H1 (cell line): Measurements from ENCODE around the gene TKFC.

Experiments
- CTBP2 ChIP-seq: IDR thresholded peaks from 2 replicates; pipeline ENCODE4 v1.7.0; 2011; ENCODE audit warnings: borderline replicate concordance, mild to moderate bottlenecking, moderate library complexity, mixed read lengths, low read length; ENCODE audit not compliant: insufficient read depth, insufficient read length
- EGR1 ChIP-seq: IDR thresholded peaks from 2 replicates; pipeline ENCODE4 v1.6.1; 2011; ENCODE audit warnings: low read depth, low read length, borderline replicate concordance
- EZH2 ChIP-seq: fragments of 200-600 bp; sonication (generic); IDR thresholded peaks from 2 replicates; pipeline ENCODE4 v1.7.1; 2012; ENCODE audit warnings: low read depth, mild to moderate bottlenecking, moderate library complexity, low read length, inconsistent platforms; ENCODE audit not compliant: severe bottlenecking
- RAD21 ChIP-seq, 2 experiments: IDR thresholded peaks in 1 of 2; conservative IDR thresholded peaks in 1 of 2; 2 replicates each; pipeline ENCODE4 v1.6.1; 2011; ENCODE audit warnings: low read depth in 2 of 2, low read length in 2 of 2, improper control_type of control experiment in 1 of 2, inconsistent platforms in 1 of 2, mild to moderate bottlenecking in 1 of 2, moderate library complexity in 1 of 2
- RBBP5 ChIP-seq: IDR thresholded peaks from 2 replicates; pipeline ENCODE4 v1.7.1; 2012; ENCODE audit warnings: low read depth, mild to moderate bottlenecking, inconsistent platforms, low read length, moderate library complexity, borderline replicate concordance
- SAP30 ChIP-seq: fragments of 300-600 bp; sonication (generic); IDR thresholded peaks from 2 replicates; pipeline ENCODE4 v1.7.1; 2012; ENCODE audit warnings: low read length, moderate library complexity, mild to moderate bottlenecking, inconsistent platforms; ENCODE audit not compliant: insufficient read depth, insufficient replicate concordance
- SP2 ChIP-seq: IDR thresholded peaks from 2 replicates; pipeline ENCODE4 v1.6.1; 2012; ENCODE audit warnings: mild to moderate bottlenecking, low read length, inconsistent platforms
- TBP ChIP-seq: IDR thresholded peaks from 2 replicates; pipeline ENCODE4 v1.6.1; 2011; ENCODE audit warnings: low read depth, low read length, improper control_type of control experiment
- YY1 ChIP-seq: IDR thresholded peaks from 2 replicates; pipeline ENCODE4 v1.6.1; 2011; ENCODE audit warnings: low read depth, mild to moderate bottlenecking, low read length
- TF ChIP-seq, protein P1 (sequence below), 3 experiments: IDR thresholded peaks; 1 replicate in 2 of 3; 2 replicates in 1 of 3; pipeline versions ENCODE4 v1.5.1 to v1.6.1; 2011; ENCODE audit warnings: low read length in 3 of 3, mild to moderate bottlenecking in 3 of 3, inconsistent platforms in 2 of 3, low read depth in 1 of 3, moderate library complexity in 1 of 3; ENCODE audit not compliant: insufficient read depth in 1 of 3; ENCODE audit errors: control extremely low read depth in 1 of 3
- TF ChIP-seq, protein P2 (sequence below): IDR thresholded peaks from 2 replicates; pipeline ENCODE4 v1.6.1; 2012; ENCODE audit warnings: low read length, inconsistent platforms
- TF ChIP-seq, protein P3 (sequence below): IDR thresholded peaks from 2 replicates; pipeline ENCODE4 v1.6.1; 2011; ENCODE audit warnings: low read length, improper control_type of control experiment

DNA sequence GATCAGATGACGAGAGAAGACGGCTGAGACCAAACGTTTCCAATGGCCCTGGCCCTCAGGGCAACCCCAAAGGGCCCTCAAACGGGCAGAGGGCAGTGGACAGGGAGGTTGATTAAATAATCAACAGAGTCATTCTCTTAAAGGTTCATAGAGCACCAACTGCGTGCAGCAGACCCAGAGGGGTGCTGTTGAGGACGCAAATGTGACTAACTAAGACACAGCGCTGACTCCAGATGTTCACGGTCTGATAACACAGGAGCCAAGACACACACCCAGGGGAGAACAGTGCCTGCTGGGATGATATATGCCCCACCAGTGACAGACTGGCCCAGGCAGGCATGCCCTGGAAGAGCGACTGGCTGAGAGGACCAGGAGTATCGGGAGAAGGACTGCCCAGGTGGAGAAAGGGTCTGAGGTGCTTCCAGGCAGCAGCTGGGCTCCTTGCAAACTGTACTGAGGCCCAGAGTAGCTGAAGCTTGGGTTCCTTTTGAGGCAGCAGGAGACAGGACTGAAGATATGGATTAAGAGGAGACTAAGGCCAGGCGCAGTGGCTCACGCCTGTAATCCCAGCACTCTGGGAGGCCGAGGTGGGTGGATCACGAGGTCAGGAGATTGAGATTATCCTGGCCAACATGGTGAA lies 45.6 kb upstream of the TKFC start:
- no peak for TF ChIP-seq RBBP5
- TF ChIP-seq EZH2: no peak
- TF ChIP-seq, protein P1, sequence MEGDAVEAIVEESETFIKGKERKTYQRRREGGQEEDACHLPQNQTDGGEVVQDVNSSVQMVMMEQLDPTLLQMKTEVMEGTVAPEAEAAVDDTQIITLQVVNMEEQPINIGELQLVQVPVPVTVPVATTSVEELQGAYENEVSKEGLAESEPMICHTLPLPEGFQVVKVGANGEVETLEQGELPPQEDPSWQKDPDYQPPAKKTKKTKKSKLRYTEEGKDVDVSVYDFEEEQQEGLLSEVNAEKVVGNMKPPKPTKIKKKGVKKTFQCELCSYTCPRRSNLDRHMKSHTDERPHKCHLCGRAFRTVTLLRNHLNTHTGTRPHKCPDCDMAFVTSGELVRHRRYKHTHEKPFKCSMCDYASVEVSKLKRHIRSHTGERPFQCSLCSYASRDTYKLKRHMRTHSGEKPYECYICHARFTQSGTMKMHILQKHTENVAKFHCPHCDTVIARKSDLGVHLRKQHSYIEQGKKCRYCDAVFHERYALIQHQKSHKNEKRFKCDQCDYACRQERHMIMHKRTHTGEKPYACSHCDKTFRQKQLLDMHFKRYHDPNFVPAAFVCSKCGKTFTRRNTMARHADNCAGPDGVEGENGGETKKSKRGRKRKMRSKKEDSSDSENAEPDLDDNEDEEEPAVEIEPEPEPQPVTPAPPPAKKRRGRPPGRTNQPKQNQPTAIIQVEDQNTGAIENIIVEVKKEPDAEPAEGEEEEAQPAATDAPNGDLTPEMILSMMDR (IDR thresholded peaks at IDR 0.05; ENCODE audit: control extremely low read depth in 1 of 3, insufficient read depth in 1 of 3, low read depth in 1 of 3, low read length in 3 of 3): no peak
- TF ChIP-seq SP2: no peak
- TF ChIP-seq, protein P2, sequence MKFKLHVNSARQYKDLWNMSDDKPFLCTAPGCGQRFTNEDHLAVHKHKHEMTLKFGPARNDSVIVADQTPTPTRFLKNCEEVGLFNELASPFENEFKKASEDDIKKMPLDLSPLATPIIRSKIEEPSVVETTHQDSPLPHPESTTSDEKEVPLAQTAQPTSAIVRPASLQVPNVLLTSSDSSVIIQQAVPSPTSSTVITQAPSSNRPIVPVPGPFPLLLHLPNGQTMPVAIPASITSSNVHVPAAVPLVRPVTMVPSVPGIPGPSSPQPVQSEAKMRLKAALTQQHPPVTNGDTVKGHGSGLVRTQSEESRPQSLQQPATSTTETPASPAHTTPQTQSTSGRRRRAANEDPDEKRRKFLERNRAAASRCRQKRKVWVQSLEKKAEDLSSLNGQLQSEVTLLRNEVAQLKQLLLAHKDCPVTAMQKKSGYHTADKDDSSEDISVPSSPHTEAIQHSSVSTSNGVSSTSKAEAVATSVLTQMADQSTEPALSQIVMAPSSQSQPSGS: no peak
- no peak for TF ChIP-seq YY1
- no peak for TF ChIP-seq CTBP2
- TF ChIP-seq, protein P3, sequence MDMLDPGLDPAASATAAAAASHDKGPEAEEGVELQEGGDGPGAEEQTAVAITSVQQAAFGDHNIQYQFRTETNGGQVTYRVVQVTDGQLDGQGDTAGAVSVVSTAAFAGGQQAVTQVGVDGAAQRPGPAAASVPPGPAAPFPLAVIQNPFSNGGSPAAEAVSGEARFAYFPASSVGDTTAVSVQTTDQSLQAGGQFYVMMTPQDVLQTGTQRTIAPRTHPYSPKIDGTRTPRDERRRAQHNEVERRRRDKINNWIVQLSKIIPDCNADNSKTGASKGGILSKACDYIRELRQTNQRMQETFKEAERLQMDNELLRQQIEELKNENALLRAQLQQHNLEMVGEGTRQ: no peak
- TF ChIP-seq SAP30: no peak
- TF ChIP-seq RAD21 (IDR thresholded peaks at IDR 0.05 in 1 of 2, conservative IDR thresholded peaks at IDR 0.05 in 1 of 2; ENCODE audit: low read depth in 2 of 2, low read length in 2 of 2): no peak
- TF ChIP-seq EGR1: no peak
- TF ChIP-seq TBP: no peak
